Breast epithelium (tissue), 3 donors: ENCODE measurements around the gene TRMT61A.

Source experiments
- CTCF ChIP-seq, 3 donors: fragments of 450-650 bp; IDR thresholded peaks; one replicate each; pipeline ENCODE4 v1.5.1; 2016 to 2017; ENCODE audit warnings: antibody characterized with exemption in 3 of 3, mild to moderate bottlenecking in 3 of 3, moderate library complexity in 3 of 3
- POLR2A ChIP-seq: fragments of 450-650 bp; IDR thresholded peaks from one replicate; pipeline ENCODE4 v1.6.1; 2016; ENCODE audit warnings: antibody characterized with exemption, mild to moderate bottlenecking, moderate library complexity
- POLR2AphosphoS5 ChIP-seq, 3 donors: sonication (generic); formaldehyde crosslinking; IDR thresholded peaks; one replicate each; pipeline ENCODE4 v1.6.1; 2017; ENCODE audit warnings: antibody characterized with exemption in 3 of 3

DNA sequence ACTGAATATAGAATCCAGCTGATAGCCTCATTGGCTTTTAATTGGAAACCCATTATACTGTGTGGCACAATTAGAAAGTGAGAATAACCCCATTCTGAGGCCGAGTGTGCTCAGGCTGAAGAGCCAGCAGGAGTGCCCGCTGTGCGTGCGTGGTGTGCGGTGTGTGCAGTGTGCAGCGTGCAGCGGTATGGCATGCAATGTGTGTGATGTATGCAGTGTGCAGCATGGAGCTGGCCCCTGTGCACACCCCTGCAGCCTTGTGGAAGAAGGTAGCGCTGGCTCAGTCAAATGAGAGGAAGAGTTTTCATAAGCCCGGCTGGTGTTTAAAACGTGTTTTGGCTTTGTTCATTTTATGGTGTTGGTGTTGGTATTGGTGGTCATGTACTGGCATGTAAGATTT is 29.3 kb upstream of the TRMT61A start:
- TF ChIP-seq CTCF (IDR thresholded peaks at IDR 0.05) (no peak), POLR2AphosphoS5 (IDR thresholded peaks at IDR 0.05) (no peak), POLR2A (no peak)
